Ovary (tissue), 9 donors: ENCODE measurements around the gene ST8SIA2. TPM values are rescaled to one million over a fixed set of nuclear protein-coding genes. Genes with fewer than 3 reads are reported as not detected.

Source experiments
- DNase-seq, 5 donors: peaks; one replicate each; pipeline ENCODE4 v3.0.0-alpha.2; 2019 to 2020
- H3K27ac ChIP-seq, 2 donors: fragments of 200-600 bp; one replicate each; pipeline versions ENCODE4 v1.5.1 to v1.8.0; 2019 to 2022
- H3K27me3 ChIP-seq: fragments of 200-600 bp; one replicate; pipeline ENCODE4 v1.8.0; 2022
- H3K36me3 ChIP-seq: fragments of 200-600 bp; sonication (generic); one replicate; pipeline ENCODE4 v1.5.1; 2019
- H3K4me1 ChIP-seq: one replicate; pipeline ENCODE4 v1.8.1; 2013; ENCODE audit warnings: mild to moderate bottlenecking, moderate library complexity; ENCODE audit not compliant: insufficient read depth
- H3K4me3 ChIP-seq: fragments of 200-600 bp; sonication (generic); one replicate; pipeline ENCODE4 v1.5.1; 2017
- H3K9me3 ChIP-seq, 2 donors: fragments of 200-600 bp in 1 of 2; sonication (generic) in 1 of 2; one replicate each; pipeline versions ENCODE4 v1.5.1 to v1.8.1; 2013 to 2019; ENCODE audit warnings: mild to moderate bottlenecking in 1 of 2, moderate library complexity in 1 of 2
- CTCF ChIP-seq, 3 donors: fragments of 450-650 bp in 2 of 3; fragments of 200-600 bp in 1 of 3; IDR thresholded peaks; one replicate each; pipeline versions ENCODE4 v1.5.1 to v1.8.0; 2016 to 2022; ENCODE audit warnings: antibody characterized with exemption in 3 of 3, mild to moderate bottlenecking in 1 of 3
- EP300 ChIP-seq: sonication (generic); formaldehyde crosslinking; IDR thresholded peaks from one replicate; pipeline ENCODE4 v1.6.1; 2017; ENCODE audit warnings: antibody characterized with exemption
- POLR2A ChIP-seq: fragments of 450-650 bp; IDR thresholded peaks from one replicate; pipeline ENCODE4 v1.6.1; 2017; ENCODE audit warnings: antibody characterized with exemption, mild to moderate bottlenecking, moderate library complexity
- WGBS, 3 donors: extraction: QIAGEN DNeasy Blood & Tissue Kit in 1 of 3; methylation state at CpG; one replicate each; pipeline versions ENCODE4 v1.1.5 to v1.1.7; 2013 to 2017; 5-methylcytosine and 5-hydroxymethylcytosine counted together
- intact Hi-C, 4 donors: fragments of 100-400 bp; cut with DNase I; formaldehyde crosslinking; loops; one replicate each; pipeline versions ENCODE4 v1.11.0 to v1.15.1; 2022 to 2023
- polyA plus RNA-seq, 2 donors: library from polyadenylated mRNA; stranded (reverse); fragments of 200-250 nt in 1 of 2; fragments of 350-450 nt in 1 of 2; fragmentation: Illumina TruSeq in 1 of 2; extraction: RNeasy Lipid Tissue Mini Kit (QIAGEN cat#74804) in 1 of 2; gene quantifications; one replicate each; pipeline ENCODE4 v1.2.3, GENCODE V29; 2013 to 2014
- total RNA-seq, 7 donors: library from RNA; depleted of rRNA in 2 of 7; stranded (reverse); fragments of >200 nt in 2 of 7; fragmentation: NEBNext Ultra II Directional in 3 of 7; extraction: Animal tissue kit (Norgen Biotek cat#: 25700) in 3 of 7; gene quantifications; one replicate each; pipeline versions ENCODE4 v1.1.0 to v1.2.4, GENCODE V29; 2016 to 2023
- donor health status: DM: no; HTN: no; CAD: no; lungs with moderate emphysema.
- donor health status: DM: no; HTN: no; CAD: no.
- donor health status: Bipolar disorder and iron deficiency.
- donor health status: DM: yes; HTN: yes; CAD: no.
- donor health status: DM: no; HTN: no; CAD: no.
- donor health status: DM: yes; HTN: yes; CAD: no.

Gene ST8SIA2
- total and polyA plus RNA-seq, 9 donors = 0.01 to 0.46 (median 0.18) TPM; not detected in 4

- Histone ChIP-seq H3K27me3 (no peaks in the 10 kb centered on the region), H3K36me3 (no peaks in the 10 kb centered on the region), H3K27ac (no peak overlapping the region), H3K4me3 (no peak overlapping the region), H3K4me1 (no peaks in the 10 kb centered on the region), H3K9me3 (no peaks in the 10 kb centered on the region)
- intact Hi-C loops = no loop called here
- DNase-seq = no peak
- no peak for TF ChIP-seq POLR2A
- no peak for TF ChIP-seq EP300
- no peak for TF ChIP-seq CTCF (IDR thresholded peaks at IDR 0.05)
- WGBS, 3 donors = 83 to 91% (median 85%) methylated on average over 6 of the region's 6 CpGs
Observed at GRCh38 chr15:92448370-92448769, 54.7 kb downstream of the ST8SIA2 start.

GRCh38 chr15:92449476-92449875 lies 55.8 kb downstream of the ST8SIA2 start:
- H3K36me3 ChIP-seq = no peaks in the 10 kb centered on the region
- no peaks in the 10 kb centered on the region for H3K4me1 ChIP-seq
- H3K4me3 ChIP-seq = no peak overlapping the region
- intact Hi-C loops = no loop called here
- 75 to 85% (median 81%) methylated on average over 2 of the region's 2 CpGs for whole genome bisulfite sequencing, 3 donors
- H3K27me3 ChIP-seq = no peaks in the 10 kb centered on the region
- DNase-seq = no peak
- no peak overlapping the region for H3K27ac ChIP-seq
- no peaks in the 10 kb centered on the region for H3K9me3 ChIP-seq
- no peak for TF ChIP-seq CTCF (IDR thresholded peaks at IDR 0.05)
- no peak for TF ChIP-seq POLR2A
- TF ChIP-seq EP300 = no peak

- intact Hi-C loops = no loop called here
- Histone ChIP-seq H3K36me3 (no peaks in the 10 kb centered on the region), H3K27me3 (no peaks in the 10 kb centered on the region), H3K9me3 (no peaks in the 10 kb centered on the region), H3K27ac (no peak overlapping the region), H3K4me3 (no peak overlapping the region), H3K4me1 (no peaks in the 10 kb centered on the region)
- WGBS, 3 donors = 89 to 93% (median 91%) methylated on average over 10 of the region's 10 CpGs
- TF ChIP-seq EP300 (no peak), CTCF (IDR thresholded peaks at IDR 0.05) (no peak), POLR2A (no peak)
- DNase-seq = no peak
Observed at GRCh38 chr15:92451225-92451825, 57.6 kb downstream of the ST8SIA2 start.

GRCh38 chr15:92452143-92452542 lies 58.5 kb downstream of the ST8SIA2 start:
- Histone ChIP-seq H3K9me3 (no peaks in the 10 kb centered on the region), H3K27me3 (no peaks in the 10 kb centered on the region), H3K36me3 (no peaks in the 10 kb centered on the region), H3K4me1 (no peaks in the 10 kb centered on the region), H3K27ac (no peak overlapping the region), H3K4me3 (no peak overlapping the region)
- DNase-seq = no peak
- no peak for TF ChIP-seq EP300
- no peak for TF ChIP-seq POLR2A
- no peak for TF ChIP-seq CTCF (IDR thresholded peaks at IDR 0.05)
- WGBS, 3 donors = 61 to 97% (median 62%) methylated on average over 3 of the region's 3 CpGs
- intact Hi-C loops = no loop called here
